GM19023 (cell line): ENCODE measurements around the gene USP53.
"Not testable (repeated sequence)": the region's sequence is repeated elsewhere in the genome, so short reads cannot be mapped to it uniquely, and the experiment has no call there.

ENCODE experiments used
- ATAC-seq: cut with Tn5 transposase; IDR thresholded peaks from one replicate; pipeline ENCODE4 v1.9.1; 2021; ENCODE audit warnings: mild to moderate bottlenecking, moderate library complexity; ENCODE audit not compliant: unreplicated experiment

USP53 gene

GRCh38 chr4:119212234-119212963 lies at the start of gene USP53:
Gene USP53, plus strand, starts transcription at chr4:119212713. Its CDS starts 27,047 bp downstream, at chr4:119239760.
- ATAC-seq: peak; percentile 94

GRCh38 chr4:119165767-119166166 lies 46.7 kb upstream of the USP53 start:
- ATAC-seq: no peak

- no peak for ATAC-seq
These were observed 42.3 kb upstream of the USP53 start for GRCh38 chr4:119170195-119170594.

- no peak for ATAC-seq
These were observed 40.3 kb upstream of the USP53 start for GRCh38 chr4:119172223-119172622.

- not testable (repeated sequence) for ATAC-seq
These were observed 38.7 kb upstream of the USP53 start for GRCh38 chr4:119173729-119174361.

GRCh38 chr4:119179011-119179410 lies 33.5 kb upstream of the USP53 start:
- ATAC-seq: no peak

- no peak for ATAC-seq
These were observed 28.4 kb upstream of the USP53 start for GRCh38 chr4:119184128-119184527.

- no peak for ATAC-seq
These were observed 22.9 kb upstream of the USP53 start for GRCh38 chr4:119189638-119190037.

GRCh38 chr4:119190354-119190753 lies 22.2 kb upstream of the USP53 start:
- no peak for ATAC-seq

GRCh38 chr4:119191505-119191904 lies 21.0 kb upstream of the USP53 start:
- no peak for ATAC-seq

GRCh38 chr4:119197772-119198212 lies 14.7 kb upstream of the USP53 start:
- no peak for ATAC-seq

GRCh38 chr4:119204916-119205315 lies 7.6 kb upstream of the USP53 start:
- ATAC-seq: no peak

GRCh38 chr4:119205690-119206089 lies 6.8 kb upstream of the USP53 start:
- ATAC-seq: no peak

GRCh38 chr4:119206178-119206577 lies 6.3 kb upstream of the USP53 start:
- no peak for ATAC-seq

- no peak for ATAC-seq
These were observed 5.5 kb upstream of the USP53 start for GRCh38 chr4:119207051-119207450.

- ATAC-seq: no peak
These were observed 3.4 kb upstream of the USP53 start for GRCh38 chr4:119209077-119209476.

- no peak for ATAC-seq
These were observed 2.9 kb upstream of the USP53 start for GRCh38 chr4:119209586-119209985.

- no peak for ATAC-seq
These were observed 1.7 kb upstream of the USP53 start for GRCh38 chr4:119210775-119211174.

GRCh38 chr4:119211867-119212233 lies 663 bp upstream of the USP53 start:
- ATAC-seq: peak; percentile 8

GRCh38 chr4:119212964-119213606 lies 572 bp downstream of the USP53 start:
- peak; percentile 61 for ATAC-seq

- no peak for ATAC-seq
These were observed 5.6 kb downstream of the USP53 start for GRCh38 chr4:119218093-119218492.

GRCh38 chr4:119221412-119221811 lies 8.9 kb downstream of the USP53 start:
- no peak for ATAC-seq
